Stimulated activated CD8-positive, alpha-beta memory T cell treated with anti-CD3 and anti-CD28 coated beads, Interleukin-4, amount 100 ng/mL, for 48 hours (primary cell): Measurements from ENCODE around the gene HPDL.

Source experiments
- DNase-seq: peaks from one replicate; pipeline ENCODE4 v3.0.0-alpha.2; 2020

Gene HPDL

GRCh38 chr1:45325851-45326506 lies 716 bp upstream of the HPDL start:
- no peak for DNase-seq

DNA sequence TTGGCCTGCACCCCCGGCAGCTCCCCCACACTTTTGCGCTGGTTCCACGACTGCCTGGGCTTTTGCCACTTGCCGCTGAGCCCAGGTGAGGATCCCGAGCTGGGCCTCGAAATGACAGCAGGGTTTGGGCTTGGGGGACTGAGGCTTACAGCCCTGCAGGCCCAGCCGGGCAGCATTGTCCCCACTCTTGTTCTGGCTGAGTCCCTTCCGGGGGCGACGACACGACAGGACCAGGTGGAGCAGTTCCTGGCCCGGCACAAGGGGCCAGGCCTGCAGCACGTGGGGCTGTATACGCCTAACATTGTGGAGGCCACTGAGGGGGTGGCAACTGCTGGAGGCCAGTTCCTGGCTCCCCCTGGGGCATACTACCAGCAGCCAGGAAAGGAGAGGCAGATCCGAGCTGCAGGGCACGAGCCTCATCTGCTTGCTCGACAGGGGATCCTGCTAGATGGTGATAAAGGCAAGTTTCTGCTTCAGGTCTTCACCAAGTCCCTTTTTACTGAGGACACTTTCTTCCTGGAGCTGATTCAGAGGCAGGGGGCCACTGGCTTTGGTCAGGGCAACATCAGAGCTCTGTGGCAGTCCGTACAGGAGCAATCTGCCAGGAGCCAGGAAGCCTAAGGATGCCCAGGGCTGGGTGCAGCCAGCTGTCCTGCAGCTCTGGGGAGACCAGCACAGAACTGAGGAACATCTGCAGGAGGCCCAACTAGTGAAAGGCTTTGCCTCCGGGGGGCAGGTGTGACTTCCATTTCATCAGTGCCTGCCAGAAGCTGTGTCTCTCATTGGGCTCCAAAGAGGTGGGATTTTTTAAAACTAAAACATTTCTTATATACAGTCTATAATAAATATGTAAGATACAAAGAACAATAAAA lies 1.2 kb downstream of the HPDL start:
- DNase-seq: no peak

DNA sequence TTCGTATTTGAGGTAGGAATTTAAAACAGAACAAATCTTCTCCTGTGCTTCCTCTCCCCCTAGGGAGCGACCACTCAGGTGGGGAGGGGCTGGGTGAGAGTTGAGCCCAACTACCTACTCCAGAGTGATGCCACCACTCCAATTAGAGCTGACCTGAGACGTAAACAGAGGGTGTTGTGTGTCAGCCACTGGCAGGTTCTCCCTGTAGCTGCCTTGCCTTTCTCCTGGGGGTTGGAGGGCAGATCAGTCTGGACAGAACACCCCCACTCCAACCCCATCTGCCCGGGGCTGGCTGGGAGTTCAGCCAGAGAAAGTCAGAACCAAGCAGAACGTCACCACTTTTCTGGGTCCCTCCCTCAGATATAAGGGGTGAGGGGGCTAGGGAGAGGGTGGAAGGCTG lies 2.0 kb downstream of the HPDL start:
- no peak for DNase-seq

GRCh38 chr1:45329445-45329844 lies 2.8 kb downstream of the HPDL start:
- no peak for DNase-seq

- DNase-seq: no peak
Observed at GRCh38 chr1:45331436-45332345, 5.0 kb downstream of the HPDL start.

- no peak for DNase-seq
Observed at GRCh38 chr1:45332346-45332720, 5.6 kb downstream of the HPDL start.

DNA sequence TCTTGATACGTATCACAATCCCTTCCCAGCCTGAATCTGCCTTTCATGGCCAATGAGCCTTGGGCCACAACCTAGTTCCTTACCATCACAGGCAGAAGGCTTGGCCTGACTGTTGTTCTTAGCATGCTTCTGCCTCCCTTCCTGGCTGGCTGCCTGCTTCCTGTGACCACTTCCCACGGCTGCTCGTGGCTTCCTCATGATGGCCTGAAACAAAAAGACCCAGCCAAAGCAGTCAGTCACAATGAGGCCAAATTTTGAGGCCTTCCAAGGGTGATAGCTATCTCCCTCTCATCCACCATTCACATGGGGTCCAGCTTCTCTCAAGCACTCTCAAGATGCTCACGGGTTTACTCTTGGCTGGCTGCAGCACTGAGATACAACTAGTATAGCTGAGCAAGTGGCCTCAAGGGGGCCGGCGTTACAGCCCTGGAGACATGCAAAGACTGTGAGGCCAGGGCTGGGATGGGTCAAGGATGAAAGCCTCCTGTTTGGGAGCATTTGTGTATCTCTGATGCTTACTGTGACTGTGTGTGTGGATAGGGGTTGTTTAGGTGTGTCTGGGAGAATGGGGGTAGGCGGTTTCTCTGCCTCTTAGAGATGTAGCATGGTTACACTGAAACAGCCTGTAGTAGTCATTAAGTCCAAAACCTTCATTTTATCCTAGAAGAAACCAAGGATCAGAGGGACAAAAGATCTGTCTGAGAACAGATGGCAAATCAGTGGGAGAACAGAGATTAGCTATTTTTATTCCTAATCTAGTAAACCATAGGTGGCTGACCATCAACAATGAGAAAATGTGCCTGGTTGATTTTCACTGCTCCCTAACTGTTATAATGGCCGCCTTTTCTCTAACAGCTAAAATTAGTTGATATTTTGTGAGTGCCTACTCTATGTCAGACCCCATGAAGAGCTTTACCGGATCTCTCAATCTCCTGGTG lies 7.9 kb downstream of the HPDL start:
- DNase-seq: no peak

DNA sequence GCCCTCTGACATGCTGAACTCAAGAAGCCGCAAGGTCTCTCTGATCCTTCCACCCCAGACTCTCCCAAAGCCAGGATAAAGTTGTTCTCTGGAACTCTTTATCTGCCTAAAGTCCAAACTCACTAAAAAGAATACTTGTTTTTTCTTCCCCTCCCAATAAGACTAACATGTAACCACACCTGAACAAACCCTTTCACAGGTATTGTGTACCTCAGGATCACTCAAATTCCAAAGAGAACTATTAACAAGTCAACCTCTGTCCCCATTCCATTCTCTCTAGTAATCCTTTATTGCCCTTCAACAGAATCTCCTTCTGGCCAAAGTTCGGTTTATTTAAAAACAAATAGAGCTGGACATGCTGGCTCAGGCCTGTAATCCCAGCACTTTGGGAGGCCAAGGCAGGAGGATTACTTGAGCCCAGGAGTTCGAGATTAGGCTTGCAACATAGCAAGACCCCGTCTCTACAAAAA lies 9.2 kb downstream of the HPDL start:
- DNase-seq: no peak

GRCh38 chr1:45337630-45338325 lies 11.1 kb downstream of the HPDL start:
- no peak for DNase-seq

DNA sequence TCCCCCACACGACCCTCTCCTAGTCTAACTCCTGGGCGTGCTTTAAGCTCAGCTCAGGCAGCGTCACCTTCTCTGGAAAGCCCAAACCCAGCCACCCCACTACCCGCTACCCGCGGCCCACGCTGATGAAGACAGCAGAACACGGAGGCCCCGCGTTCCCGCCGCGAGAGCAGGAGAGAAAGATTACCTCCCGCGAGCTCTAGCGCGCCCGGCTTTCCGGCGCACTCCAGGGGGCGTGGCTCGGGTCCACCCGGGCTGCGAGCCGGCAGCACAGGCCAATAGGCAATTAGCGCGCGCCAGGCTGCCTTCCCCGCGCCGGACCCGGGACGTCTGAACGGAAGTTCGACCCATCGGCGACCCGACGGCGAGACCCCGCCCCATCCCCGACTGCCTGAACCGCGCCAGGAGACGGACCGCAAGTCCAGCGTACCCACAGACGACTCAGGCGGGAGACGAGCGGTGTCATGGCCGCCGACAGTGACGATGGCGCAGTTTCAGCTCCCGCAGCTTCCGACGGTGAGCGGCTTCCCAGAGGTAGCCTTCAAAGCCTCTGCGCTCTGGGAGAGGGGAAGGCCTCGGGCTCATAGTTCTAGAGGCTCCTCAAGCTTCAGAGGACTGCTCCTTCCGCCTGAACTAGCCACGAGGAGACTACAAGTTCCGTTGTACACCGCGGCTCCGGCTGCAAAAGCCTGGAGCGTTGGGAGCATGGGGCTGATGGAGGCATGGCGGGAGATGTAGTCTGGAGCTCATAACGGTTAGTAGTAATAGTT lies 13.3 kb downstream of the HPDL start, which contains the start of the genes MUTYH and TOE1:
Gene MUTYH (minus strand): TSS at position 652 of the 770 bp plus-strand sequence. CDS start 5,935 bp downstream, outside the sequence.
Gene TOE1 (plus strand): TSS at position 382 of the 770 bp plus-strand sequence. CDS start 83 bp downstream, at position 465.
- peak; percentile 97 for DNase-seq

DNA sequence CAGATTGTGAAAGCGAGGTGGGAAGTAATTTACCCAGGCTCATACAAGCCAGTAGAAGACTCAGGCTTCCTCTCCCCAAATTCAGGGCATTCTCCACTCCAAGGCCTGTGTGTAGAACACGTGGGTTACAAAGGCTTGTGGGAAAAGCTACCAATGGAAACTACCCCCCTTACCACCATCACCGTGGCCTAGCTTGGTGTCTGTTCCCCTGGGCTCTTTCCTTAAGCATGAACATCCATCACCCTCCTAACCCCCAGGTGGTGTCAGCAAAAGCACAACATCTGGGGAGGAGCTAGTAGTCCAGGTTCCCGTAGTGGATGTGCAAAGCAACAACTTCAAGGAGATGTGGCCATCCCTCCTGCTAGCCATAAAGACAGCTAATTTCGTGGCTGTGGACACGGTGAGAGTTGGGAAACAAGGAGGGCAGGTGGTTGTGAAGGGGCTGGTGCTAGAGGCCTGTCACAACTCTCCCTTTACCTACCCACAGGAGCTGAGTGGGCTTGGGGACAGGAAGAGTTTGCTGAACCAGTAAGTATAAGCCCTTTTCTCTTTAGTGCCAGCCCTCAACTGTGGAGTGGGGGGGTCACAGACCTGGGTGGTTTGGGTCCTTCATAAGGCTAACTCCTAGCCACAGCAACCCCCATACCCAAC lies 14.2 kb downstream of the HPDL start:
- DNase-seq: peak; percentile 50

- DNase-seq: no peak
Observed at GRCh38 chr1:45344499-45344898, 17.8 kb downstream of the HPDL start.

DNA sequence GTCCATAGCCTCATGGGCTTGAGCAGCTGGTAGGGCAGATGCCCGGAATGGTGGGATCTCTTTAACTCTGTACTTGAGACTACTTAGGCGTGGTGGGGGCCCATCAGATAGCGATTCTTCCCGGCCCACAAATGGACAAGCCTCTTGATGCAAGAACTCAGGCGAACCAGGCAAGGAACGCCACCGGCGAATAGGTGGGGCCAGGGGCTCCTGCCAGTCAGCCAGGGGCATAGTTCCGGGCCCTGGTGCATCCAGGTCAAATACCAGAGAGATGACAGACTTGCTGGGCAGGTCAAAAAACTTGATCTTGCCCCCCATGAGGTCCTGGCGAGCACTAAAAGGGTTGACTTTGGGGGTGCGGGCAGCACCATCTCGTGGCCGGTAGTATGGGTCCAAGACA lies 18.3 kb downstream of the HPDL start:
- no peak for DNase-seq

DNA sequence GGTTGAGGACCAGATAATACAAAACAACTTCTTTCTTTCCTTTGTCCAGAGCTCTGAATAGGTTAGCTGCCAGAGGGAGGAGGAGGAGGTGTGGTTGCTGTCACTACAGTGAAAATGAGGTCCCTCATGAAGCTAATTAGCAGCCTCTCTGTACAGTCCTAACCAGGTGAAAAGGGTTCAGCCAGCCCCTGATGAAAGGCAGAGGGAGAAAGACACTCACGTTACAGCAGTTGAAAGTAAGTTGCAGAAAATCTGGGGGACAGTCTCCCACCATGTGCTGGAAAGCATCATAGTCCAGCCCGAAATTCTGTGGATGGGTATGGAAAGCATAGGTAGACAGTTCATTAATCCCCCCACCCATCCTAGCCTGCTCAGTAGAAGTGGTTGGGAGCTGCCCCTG lies 19.8 kb downstream of the HPDL start:
- no peak for DNase-seq

DNA sequence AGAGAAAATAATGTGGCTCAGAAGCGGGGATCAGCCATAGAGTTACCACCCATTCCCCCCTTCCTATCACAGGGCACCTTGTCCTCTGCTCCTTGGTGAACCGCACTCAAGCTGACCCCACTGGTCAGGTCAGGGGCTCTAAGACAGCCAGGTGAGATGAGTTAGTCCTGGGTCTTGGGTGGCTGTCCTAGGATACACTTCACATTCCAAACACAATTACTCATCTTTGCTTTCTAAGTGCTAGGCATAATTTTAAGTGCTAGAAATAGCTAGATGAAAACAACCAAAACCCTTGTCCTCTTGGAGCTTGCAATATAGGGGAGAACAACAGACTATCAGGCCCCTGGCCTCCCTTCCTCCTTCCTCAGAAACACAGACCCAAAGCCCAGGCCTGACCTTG lies 21.3 kb downstream of the HPDL start:
- no peak for DNase-seq

DNA sequence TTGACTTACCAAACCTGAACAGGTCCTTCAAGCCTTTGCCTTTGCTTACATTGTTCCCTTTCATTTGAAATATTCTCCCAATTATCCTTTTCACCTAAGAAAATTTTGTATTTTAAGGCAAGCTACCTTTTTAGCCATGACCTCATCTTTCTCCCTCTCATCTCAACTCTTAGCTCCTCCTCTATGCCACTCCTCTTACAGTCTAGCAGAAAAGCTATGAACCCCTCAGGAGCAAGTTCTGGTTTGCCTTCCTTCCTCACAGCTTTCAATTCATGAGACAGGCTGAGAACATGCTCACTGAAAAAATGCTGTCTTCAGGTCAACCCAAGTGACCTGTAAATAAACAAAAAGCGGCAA lies 21.9 kb downstream of the HPDL start:
- no peak for DNase-seq

GRCh38 chr1:45348966-45349677 lies 22.4 kb downstream of the HPDL start:
- DNase-seq: no peak

GRCh38 chr1:45351508-45351907 lies 24.8 kb downstream of the HPDL start:
- DNase-seq: no peak

DNA sequence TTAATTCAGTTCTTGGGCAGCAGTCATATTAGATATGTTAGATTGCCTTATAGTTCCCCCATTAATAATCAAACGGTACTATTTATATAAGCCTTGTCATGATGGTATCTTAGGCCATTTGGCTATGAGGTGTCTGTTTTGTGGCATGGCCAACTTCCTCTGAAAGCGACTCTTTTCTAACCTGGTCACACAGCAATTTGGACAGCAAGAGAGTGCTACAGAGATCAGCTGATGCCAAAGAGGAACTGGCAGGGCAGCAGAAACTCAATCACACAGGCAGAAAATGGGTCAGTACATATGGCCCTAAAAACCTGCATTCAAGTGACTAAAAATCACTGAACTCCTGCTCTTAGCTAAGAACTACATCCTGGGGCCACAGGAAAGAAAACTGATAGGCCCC lies 27.0 kb downstream of the HPDL start:
- no peak for DNase-seq
